DND-41 (cell line): ENCODE results near the gene KIR3DL3.

Experiments
- EZH2 ChIP-seq: IDR thresholded peaks from 3 replicates; pipeline ENCODE4 v1.6.1; 2012; ENCODE audit warnings: borderline replicate concordance, low read depth, mild to moderate bottlenecking, moderate library complexity, low read length, inconsistent platforms; ENCODE audit not compliant: severe bottlenecking
- TF ChIP-seq, protein P1 (sequence below): IDR thresholded peaks from 2 replicates; pipeline ENCODE4 v1.5.1; 2012; ENCODE audit warnings: borderline replicate concordance, low read length, moderate library complexity, mild to moderate bottlenecking; ENCODE audit not compliant: poor library complexity, severe bottlenecking; ENCODE audit errors: extremely low read depth

DNA sequence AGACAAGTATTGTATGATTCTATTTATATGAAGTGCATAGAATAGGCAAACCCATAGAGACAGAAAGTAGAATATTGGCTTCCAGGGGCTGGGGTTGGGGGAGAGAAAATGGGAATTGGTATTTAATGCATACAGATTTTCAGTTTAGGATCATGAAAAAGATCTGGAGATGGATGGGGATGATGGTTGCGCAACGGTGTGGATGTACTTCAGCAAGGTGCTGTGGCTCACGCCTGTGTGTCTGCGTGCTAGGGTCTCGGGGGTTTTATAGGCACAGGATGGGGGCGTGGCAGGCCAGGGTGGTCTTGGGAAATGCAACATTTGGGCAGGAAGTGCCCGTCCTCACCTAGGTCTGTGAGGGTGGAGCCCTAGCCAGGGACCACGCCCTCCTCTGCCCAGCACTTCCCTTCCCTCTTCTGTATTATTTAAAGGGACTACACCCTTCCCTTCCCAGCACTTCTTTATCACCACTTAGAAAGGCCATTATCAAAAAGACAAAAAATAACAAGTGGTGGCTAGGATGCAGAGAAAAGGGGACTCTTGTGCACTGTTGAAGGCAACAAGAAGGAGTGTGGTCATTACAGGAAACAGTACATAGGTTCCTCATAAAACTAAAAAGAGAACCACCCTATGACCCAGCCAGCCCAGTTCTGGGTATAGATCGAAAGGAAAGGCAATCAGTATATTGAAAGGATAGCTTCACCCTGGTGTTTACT lies 32.5 kb upstream of the KIR3DL3 start:
- TF ChIP-seq EZH2, result no peak
- TF ChIP-seq, protein P1, sequence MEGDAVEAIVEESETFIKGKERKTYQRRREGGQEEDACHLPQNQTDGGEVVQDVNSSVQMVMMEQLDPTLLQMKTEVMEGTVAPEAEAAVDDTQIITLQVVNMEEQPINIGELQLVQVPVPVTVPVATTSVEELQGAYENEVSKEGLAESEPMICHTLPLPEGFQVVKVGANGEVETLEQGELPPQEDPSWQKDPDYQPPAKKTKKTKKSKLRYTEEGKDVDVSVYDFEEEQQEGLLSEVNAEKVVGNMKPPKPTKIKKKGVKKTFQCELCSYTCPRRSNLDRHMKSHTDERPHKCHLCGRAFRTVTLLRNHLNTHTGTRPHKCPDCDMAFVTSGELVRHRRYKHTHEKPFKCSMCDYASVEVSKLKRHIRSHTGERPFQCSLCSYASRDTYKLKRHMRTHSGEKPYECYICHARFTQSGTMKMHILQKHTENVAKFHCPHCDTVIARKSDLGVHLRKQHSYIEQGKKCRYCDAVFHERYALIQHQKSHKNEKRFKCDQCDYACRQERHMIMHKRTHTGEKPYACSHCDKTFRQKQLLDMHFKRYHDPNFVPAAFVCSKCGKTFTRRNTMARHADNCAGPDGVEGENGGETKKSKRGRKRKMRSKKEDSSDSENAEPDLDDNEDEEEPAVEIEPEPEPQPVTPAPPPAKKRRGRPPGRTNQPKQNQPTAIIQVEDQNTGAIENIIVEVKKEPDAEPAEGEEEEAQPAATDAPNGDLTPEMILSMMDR, result no peak
